GM21529 (cell line): ENCODE data around the gene CD79B.
"Not testable (repeated sequence)": the region's sequence is repeated elsewhere in the genome, so short reads cannot be mapped to it uniquely, and the experiment has no call there.

Experiments
- ATAC-seq: cut with Tn5 transposase; IDR thresholded peaks from one replicate; pipeline ENCODE4 v1.9.1; 2021; ENCODE audit not compliant: unreplicated experiment

The CD79B gene

DNA sequence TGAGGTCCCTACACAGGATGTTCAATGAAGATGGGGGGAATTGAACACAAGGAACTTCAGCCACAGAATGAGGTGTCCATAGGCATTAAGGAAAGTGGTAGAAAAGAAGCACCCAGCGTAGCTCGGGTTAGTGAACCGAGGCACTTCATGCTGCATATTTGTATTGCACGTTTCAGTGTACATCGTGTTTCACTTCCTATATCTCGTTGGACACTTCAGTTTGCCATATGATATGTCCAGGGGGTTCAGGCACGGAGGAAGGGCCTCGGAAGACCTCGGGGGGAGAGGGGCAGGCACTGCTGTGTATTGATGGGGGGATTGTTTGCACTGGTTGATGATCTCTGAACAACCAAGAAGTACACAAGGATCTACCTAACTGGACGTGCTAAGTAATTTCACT, 16.4 kb downstream of the CD79B start:
- ATAC-seq, result not testable (repeated sequence)

DNA sequence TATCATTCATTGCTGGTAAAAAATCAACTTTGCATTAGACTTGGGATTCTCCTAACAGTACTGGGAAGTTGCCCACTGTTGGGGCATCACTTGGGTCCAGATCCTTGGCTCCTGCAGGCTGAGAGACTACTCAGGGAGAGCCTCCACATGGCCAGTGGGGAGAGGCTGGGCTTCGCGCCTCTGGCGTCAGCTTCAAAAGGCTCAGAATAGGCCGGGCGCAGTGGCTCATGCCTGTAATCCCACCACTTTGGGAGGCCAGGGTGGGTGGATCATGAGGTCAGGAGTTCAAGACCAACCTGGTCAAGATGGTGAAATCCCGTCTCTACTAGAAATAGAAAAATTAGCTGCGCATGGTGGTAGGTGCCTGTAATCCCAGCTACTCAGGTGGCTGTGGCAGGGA, 17.7 kb downstream of the CD79B start:
- no peak for ATAC-seq

DNA sequence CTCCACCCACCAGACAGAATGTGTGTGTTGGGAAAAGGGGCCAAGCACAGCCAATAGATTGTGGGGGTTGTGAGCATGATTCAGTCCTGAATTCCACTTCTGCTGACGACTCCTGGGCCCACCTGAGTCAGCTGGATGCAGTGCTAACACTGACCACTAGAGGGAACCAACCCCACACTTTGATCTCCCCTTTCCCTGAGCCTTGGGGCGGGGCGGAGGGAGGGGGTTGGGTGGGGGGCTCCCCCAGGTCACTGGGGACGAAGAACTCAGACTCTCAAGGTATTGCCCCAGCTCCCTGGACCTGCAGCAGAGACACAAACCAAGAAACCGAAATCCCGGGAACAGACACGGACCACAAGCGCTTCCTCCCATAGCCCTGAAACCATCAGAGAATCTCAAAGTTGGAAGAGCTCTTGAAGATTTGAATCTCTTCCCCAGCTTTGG, 20.5 kb downstream of the CD79B start:
- ATAC-seq, result no peak

DNA sequence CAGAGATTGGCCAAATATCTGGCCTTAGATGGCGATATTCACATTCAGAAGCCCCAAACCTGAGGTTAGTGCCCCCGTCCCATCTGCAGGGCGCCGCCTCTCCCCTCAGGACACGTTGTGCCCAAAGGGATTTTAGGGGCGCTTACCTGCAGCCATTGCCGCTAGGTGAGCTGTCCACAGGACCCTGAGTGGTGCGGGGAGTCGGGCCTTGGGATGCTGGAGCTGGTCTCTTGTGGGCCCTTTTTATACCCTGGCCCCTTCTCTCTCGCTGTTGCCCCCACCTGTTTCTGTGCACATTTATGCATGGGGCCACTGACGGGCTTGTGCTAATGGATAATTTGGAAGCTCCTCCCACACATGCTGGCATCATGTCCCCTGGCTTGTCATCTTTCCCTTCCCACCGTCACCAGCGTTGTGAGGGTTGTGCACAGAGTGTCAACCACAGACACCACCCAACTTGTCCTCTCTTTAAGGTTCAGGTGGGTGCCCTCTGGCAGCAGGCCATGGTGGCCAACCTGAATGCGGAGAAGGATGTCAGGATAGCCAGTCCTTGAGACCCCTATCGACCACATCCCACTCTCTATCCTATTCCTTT, 21.0 kb downstream of the CD79B start, which contains the start of gene CSHL1:
Gene CSHL1 (minus strand): TSS at position 218 of the 595 bp plus-strand sequence. CDS start 62 bp downstream, at position 156.
- no peak for ATAC-seq

DNA sequence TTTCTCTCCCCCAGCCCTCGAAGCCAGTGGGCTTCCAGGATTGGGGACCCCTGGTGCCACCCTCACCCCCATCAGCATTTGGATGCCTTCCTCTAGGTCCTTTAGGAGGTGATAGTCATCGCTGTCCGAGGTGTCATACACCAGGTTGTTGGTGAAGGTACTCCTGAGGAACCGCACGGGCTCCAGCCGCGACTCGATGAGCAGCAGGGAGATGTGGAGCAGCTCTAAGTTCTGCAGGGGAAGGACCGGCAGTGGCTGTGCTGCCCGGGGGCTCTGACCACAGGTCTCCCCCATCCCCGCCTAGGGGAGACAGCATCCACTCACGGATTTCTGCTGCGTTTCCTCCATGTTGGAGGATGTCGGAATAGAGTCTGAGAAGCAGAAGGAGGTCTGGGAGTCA, 22.0 kb downstream of the CD79B start:
- ATAC-seq, result no peak

DNA sequence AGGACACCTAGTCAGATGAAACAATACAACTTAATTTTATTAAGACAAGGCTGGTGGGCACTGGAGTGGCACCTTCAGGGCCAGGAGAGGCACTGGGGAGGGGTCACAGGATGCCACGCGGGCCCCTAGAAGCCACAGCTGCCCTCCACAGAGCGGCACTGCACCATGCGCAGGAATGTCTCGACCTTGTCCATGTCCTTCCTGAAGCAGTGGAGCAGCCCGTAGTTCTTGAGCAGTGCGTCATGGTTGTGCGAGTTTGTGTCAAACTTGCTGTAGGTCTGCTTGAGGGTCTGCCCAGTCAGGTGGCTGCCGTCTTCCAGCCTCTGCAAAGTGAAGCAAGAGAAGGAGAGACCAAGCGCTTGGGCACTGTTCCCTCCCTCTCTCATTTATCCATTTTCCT, 22.5 kb downstream of the CD79B start:
- not testable (repeated sequence) for ATAC-seq

DNA sequence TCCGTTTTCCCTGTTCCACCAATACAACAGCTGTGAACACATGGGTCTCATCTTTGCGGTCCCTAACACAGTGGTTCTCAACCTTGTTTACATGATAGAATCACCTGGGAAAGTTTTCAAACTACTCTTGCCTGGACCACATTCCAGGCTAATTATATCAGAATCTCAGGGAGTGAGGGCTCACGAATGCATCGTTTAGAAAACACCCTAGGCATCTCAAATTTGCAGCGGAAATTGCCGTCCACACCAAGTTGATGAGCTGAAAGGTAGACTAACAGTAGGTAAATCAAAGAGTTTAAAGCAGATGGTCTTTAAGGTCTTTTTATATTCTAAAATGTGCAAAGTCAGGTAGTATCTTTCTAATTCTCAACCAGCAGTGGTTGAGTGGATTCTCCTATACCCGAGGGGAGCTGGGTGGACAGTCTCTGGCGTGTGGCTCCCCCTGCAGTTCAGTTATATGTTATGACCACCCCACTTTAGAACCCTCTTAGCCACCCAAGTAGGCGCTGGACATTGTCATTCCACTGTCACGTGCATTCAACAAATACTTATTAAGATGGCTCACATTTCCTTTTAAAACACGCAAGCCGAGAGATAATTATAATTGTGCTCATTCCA, 24.9 kb downstream of the CD79B start:
- ATAC-seq, result not testable (repeated sequence)

DNA sequence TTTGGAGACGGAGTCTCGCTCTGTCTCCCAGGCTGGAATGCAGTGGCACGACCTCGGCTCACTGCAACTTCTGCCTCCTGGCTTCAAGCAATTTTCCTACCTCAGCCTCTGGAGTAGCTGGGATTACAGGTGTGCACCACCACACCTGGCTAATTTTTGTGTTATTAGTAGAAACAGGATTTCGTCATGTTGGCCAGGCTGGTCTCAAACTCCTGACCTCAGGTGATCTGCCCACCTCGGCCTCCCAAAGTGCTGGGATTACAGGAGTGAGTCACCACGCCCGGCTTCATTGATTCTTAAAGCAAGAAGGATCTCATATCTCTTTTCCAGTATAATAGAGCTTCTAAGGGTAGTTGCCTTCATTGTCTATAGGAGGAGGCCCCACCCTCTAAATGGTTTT, 27.3 kb downstream of the CD79B start:
- not testable (repeated sequence) for ATAC-seq

DNA sequence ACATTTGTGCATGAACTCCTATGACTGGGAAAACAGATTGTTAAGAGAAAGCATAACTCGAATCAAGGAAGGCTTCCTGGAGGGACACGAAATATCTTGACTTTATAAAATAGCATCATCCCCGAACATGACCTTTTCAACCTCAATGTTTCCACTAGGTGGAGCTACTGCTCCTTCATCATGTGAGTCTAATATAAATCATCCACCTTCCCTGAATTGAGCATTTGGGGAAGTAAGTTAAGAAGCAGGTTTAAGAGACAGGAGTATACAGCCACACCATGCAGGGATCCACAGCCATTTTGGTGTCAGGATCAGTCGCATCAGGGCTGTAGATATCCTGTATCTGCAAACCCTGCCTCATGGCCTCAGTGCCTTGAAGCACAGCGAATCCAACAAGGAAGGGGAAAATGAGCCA, 28.3 kb downstream of the CD79B start:
- not testable (repeated sequence) for ATAC-seq

DNA sequence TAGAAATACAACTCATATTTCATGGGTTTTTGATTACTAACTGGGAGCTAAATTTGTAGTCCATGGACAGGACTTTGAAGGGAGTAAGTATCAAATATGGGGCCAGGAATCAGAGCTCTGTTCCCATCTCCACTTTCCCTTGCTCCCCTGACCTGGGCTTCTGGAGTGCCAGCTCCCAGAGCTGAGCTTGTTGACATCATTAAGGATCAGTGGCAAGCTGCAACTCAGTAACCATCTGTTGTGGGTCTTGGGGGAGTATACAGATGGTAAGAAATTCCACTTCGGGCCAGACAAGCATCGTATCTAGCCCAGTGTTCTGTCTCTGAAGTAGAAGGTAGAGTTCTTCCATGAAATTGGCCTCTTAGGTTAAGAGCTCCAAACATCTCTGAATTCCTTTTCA, 30.2 kb downstream of the CD79B start:
- not testable (repeated sequence) for ATAC-seq

DNA sequence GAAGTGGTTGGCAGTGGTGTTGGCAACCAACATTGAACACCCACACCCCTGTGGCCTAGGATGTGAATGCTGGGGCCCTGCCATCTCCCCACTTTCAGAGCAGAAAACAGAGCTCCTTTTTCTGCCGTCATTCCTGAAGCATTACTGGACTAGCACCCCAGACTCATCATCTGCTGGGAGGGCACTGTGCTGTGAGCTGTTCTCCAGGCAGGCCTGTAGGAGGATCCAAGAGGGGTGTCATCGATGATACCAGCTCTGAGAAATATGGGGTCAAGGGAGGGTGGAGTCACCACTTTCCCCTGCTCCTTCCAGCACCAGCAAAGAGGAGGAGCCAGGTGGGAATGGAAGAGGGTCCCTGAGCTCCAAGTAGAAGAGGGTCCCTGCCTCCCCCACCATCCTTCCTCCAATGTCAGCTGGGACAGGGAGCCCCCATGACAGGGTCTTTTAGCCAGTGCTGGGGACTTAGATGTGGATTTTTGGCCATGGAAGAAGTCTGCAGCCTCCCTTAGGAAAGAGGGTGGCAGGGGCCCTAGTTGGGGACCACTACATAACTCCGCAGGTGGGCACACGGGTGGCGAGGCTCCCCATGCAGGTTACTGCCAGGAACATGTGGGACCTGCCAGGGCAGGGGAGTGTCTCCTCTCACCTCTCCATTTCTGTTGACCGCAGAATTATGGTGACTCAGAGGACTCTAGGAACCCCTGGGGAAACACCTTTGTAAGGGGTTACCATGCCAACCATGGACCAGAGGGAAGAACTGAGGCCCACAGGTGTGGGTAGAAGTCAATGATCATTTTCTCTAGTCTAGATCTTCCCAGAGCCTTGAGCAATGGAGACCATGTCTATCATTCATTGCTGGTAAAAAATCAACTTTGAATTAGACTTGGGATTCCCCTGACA, 33.0 kb downstream of the CD79B start:
- not testable (repeated sequence) for ATAC-seq

DNA sequence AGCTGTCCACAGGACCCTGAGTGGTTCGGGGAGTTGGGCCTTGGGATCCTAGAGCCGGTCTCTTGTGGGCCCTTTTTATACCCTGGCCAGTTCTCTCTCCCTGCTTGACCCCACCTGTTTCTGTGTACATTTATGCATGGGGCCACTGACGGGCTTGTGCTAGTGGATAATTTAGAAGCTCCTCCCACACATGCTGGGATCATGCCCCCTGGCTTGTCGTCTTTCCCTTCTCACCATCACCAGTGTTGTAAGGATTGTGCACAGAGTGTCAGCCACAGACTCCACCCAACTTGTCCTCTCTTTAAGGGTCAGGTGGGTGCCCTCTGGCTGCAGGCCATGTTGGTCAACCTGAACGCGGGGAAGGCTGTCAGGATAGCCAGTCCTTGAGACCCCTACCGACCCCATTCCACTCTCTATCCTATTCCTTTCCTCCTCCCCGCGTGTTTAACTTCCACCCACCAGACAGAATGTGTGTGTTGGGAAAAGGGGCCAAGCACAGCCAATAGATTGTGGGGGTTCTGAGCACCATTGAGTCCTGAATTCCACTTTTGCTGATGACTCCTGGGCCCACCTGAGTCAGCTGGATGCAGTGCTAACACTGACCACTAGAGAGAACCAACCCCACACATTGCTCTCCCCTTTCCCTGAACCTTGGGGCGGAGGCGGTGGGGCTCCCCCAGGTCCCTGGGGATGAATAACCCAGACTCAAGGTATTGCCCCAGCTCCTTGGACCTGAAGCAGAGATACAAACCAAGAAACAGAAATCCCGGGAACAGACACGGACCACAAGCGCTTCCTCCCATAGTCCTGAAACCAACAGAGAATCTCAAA, 35.4 kb downstream of the CD79B start, which contains the start of gene CSH1:
Gene CSH1 (minus strand): TSS at position 51 of the 831 bp plus-strand sequence. CDS start 63 bp downstream, outside the sequence.
- not testable (repeated sequence) for ATAC-seq

DNA sequence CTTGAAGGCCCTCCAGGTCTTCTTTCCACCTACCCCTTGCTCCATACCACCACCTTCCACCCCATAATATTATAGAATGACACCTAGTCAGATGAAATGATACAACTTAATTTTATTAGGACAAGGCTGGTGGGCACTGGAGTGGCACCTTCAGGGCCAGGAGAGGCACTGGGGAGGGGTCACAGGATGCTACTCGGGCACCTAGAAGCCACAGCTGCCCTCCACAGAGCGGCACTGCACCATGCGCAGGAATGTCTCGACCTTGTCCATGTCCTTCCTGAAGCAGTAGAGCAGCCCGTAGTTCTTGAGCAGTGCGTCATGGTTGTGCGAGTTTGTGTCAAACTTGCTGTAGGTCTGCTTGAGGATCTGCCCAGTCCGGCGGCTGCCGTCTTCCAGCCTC, 37.3 kb downstream of the CD79B start:
- not testable (repeated sequence) for ATAC-seq

DNA sequence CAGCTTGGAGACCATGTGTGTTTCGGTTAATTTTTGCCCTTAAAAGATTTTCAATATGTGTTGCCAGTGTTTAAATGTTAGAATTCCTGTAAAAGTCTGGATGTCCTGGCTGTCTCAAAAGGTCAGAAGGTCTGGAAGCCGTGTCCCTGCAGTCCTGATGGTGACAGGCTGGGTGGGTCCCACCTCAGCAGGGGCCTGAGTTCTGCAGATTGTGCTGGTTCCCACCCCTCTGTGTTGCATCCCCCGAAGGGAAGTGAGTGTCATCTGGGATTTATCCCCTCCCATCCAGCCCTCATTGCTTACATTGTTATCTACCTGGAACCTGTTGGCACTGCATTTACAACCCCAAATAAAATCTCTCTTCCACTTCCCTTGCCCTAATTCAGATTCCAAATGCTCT, 38.1 kb downstream of the CD79B start:
- ATAC-seq, result not testable (repeated sequence)

DNA sequence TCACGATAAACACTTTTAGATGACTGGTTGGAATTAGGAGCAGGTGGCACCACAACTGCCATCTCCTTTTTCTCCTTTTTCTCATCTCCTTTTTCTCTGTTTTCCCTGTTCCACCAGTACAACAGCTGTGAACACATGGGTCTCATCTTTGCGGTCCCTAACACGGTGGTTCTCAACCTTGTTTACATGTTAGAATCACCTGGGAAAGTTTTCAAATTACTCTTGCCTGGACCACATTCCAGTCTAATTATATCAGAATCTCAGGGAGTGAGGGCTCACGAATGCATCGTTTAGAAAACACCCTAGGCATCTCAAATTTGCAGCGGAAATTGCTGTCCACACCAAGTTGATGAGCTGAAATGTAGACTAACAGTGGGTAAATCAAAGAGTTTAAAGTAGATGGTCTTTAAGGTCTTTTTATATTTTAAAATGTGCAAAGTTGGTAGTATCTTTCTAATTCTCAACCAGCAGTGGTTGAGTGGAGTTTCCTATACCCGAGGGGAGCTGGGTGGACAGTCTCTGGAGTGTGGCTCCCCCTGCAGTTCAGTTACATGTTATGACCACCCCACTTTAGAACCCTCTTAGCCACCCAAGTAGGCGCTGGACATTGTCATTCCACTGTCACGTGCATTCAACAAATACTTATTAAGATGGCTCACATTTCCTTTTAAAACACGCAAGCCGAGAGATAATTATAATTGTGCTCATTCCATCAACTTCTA, 39.7 kb downstream of the CD79B start:
- not testable (repeated sequence) for ATAC-seq

DNA sequence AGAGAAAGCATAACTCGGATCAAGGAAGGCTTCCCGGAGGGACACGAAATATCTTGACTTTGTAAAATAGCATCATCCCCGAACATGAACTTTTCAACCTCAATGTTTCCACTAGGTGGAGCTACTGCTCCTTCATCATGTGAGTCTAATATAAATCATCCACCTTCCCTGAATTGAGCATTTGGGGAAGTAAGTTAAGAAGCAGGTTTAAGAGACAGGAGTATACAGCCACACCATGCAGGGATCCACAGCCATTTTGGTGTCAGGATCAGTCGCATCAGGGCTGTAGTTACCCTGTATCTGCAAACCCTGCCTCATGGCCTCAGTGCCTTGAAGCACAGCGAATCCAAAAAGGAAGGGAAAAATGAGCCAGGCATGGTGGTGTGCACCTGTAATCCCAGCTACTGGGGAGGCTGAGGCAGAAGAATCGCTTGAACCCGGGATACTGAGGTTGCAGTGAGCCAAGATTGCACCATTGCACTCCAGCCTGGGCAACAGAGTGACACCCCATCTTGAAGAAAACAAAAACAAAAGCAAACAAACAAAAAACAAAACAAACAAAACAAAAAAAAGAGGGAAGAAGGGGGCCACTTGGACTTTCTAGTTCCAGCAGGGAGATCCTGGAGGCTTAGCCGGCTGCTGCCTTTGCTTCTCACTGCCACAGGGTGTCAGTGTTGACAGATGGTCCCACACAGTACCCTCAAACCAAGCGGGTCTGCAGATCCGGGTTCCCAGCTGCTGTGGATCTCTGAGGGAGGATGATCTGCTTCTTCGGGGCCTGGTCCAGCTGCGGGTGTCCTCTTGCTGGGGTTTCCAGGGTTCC, 42.9 kb downstream of the CD79B start:
- ATAC-seq, result not testable (repeated sequence)

DNA sequence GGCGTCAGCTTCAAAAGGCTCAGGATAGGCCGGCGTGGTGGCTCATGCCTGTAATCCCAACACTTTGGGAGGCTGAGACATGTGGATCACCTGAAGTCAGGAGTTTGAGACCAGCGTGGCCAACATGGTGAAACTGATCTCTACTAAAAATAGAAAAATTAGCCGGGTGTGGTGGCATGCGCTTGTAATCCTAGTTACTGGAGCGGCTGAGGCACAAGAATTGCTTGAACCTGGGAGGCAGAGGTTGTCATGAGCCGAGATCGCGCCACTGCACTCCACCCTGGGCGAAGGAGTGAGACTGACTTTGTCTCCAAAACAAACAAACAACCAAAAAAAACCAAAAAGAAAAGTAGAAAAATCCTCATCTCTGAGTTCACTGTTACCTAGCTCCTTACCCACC, 47.0 kb downstream of the CD79B start:
- not testable (repeated sequence) for ATAC-seq

DNA sequence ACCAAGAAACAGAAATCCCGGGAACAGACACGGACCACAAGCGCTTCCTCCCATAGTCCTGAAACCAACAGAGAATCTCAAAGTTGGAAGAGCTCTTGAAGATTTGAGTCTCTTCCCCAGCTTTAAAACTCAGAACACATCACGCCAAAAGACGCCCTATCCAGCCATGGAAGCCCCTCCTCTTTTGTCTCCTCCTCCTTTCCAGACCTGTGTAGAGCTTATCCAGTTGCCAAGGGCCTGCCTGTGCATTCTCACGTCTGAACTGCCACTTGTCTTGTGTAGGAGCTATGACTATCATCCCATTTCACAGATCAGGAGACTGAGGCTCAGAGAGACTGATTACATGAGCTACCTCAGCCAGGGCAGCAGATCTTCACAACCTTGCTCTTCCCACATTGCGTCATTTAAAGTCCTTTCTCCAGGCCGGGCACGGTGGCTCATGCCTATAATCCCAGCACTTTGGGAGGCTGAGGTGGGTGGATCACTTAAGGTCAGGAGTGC, 49.5 kb downstream of the CD79B start:
- ATAC-seq, result not testable (repeated sequence)
